GM21723 (cell line): Measurements from ENCODE around the gene PCDHB5.
"Not testable (repeated sequence)": the region's sequence is repeated elsewhere in the genome, so short reads cannot be mapped to it uniquely, and the experiment has no call there.

ENCODE experiments used
- ATAC-seq: cut with Tn5 transposase; IDR thresholded peaks from one replicate; pipeline ENCODE4 v1.9.1; 2021; ENCODE audit warnings: mild to moderate bottlenecking, moderate library complexity; ENCODE audit not compliant: unreplicated experiment

Gene PCDHB5

GRCh38 chr5:141151632-141152031 is 16.6 kb downstream of the PCDHB5 start:
- ATAC-seq = not testable (repeated sequence)

- not testable (repeated sequence) for ATAC-seq
Observed at GRCh38 chr5:141152096-141152495, 17.1 kb downstream of the PCDHB5 start.

- no peak for ATAC-seq
Observed at GRCh38 chr5:141155540-141156374, 20.8 kb downstream of the PCDHB5 start.

GRCh38 chr5:141157356-141157755 is 22.4 kb downstream of the PCDHB5 start:
- ATAC-seq = not testable (repeated sequence)

- ATAC-seq = not testable (repeated sequence)
Observed at GRCh38 chr5:141157901-141158300, 22.9 kb downstream of the PCDHB5 start.

GRCh38 chr5:141172381-141173204 is 37.6 kb downstream of the PCDHB5 start, which contains the start of gene PCDHB7:
PCDHB7 (plus strand) TSS chr5:141172644; CDS start chr5:141172836, 192 bp downstream.
- no peak for ATAC-seq

- not testable (repeated sequence) for ATAC-seq
Observed at GRCh38 chr5:141174291-141175104, 39.5 kb downstream of the PCDHB5 start.

GRCh38 chr5:141175933-141176332 is 40.9 kb downstream of the PCDHB5 start:
- no peak for ATAC-seq

GRCh38 chr5:141177577-141178191 is 42.7 kb downstream of the PCDHB5 start, which contains the start of gene PCDHB8:
PCDHB8 (plus strand) TSS chr5:141177790; CDS start chr5:141178035, 245 bp downstream.
- not testable (repeated sequence) for ATAC-seq

- not testable (repeated sequence) for ATAC-seq
Observed at GRCh38 chr5:141179371-141179770, 44.4 kb downstream of the PCDHB5 start.

- ATAC-seq = not testable (repeated sequence)
Observed at GRCh38 chr5:141179876-141180275, 44.9 kb downstream of the PCDHB5 start.

- ATAC-seq = no peak
Observed at GRCh38 chr5:141180313-141180712, 45.3 kb downstream of the PCDHB5 start.

GRCh38 chr5:141182248-141182647 is 47.2 kb downstream of the PCDHB5 start, which contains the start of gene PCDHB16:
PCDHB16 (plus strand) TSS chr5:141182387; CDS start chr5:141182560, 173 bp downstream.
- no peak for ATAC-seq

- not testable (repeated sequence) for ATAC-seq
Observed at GRCh38 chr5:141184117-141184855, 49.3 kb downstream of the PCDHB5 start.

- ATAC-seq = no peak
Observed at GRCh38 chr5:141186897-141187512, 52.0 kb downstream of the PCDHB5 start, which contains the start of gene PCDHB9. PCDHB9 (plus strand) TSS chr5:141187161; CDS start chr5:141187319, 158 bp downstream.
